ENCODE results near the gene PRELP.
"Not testable (repeated sequence)": the region's sequence is repeated elsewhere in the genome, so short reads cannot be mapped to it uniquely, and the experiment has no call there.

PRELP gene

DNA sequence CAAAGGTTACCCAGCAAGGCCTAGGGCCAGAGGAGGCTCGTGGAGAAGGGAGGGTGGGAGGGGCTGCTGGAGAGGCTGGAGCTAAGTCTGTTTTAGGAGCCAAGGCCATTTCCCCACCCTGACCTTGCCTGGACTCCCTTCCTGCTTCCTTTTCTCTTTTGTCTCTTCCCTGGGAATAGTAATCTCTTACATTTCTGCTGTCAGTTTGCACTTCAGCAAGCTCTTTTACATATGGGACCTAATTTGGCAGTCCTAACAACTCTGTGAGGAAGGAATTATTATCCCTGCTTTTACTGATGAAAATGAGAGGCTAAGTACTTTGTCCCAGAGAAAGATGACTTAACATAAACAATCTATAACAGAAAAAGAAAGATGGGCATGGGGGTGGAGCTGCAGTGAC, 32.2 kb downstream of the PRELP start:
- no peak for DNase-seq (ENCODE audit: low spot score)

DNA sequence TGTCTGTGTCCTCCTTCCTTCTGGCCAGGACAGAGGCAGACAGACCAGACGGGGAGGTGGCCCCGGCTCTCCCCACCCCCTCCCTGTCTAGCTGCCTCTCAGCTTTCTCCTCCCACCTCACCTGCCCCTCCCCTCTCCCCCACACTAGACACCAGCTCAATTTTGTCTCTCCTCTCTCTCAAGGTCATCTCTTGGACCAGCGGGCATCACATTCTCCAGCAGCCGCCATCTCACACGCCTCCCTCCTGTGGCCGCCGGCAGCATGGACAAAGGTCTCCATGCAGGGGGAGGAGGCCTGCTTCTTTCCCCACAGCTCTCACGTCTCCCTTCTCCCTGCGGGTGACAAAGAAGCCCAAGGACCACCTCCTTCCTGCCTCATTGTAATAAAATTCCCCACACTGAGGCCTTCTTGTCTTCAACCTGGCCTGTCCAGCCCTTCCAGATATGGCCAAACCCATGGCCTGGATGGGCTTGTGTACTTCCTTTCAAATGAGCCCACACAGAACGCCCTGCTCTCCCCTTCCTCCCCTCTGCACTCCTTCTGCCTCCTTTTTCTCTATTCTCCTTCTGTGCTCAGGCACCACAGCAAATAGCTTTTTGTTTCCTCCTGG, 33.0 kb downstream of the PRELP start:
- DNase-seq (ENCODE audit: low spot score) = no peak

- no peak for DNase-seq (ENCODE audit: low spot score)
Observed at GRCh38 chr1:203509135-203509534, 33.5 kb downstream of the PRELP start.

DNA sequence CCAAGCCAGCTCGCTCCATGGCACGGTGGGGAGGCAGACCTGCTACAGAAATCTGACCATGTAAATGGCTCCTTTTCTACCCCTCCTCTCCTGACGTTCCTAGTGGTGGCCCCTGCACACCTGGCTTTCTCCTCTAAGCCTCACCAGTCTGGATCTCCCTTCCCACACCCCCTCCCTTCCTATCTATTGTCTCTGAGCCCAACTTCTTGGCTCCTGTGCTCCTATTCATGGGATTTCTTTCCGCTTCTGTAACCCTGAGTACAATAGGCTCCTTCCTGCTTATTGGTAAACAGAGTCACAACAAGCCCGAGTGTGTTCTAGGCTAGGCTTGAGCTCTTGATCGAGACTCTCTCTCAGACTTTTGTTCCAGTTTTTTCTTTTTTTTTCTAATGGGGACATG, 35.9 kb downstream of the PRELP start:
- no peak for DNase-seq (ENCODE audit: low spot score)

DNA sequence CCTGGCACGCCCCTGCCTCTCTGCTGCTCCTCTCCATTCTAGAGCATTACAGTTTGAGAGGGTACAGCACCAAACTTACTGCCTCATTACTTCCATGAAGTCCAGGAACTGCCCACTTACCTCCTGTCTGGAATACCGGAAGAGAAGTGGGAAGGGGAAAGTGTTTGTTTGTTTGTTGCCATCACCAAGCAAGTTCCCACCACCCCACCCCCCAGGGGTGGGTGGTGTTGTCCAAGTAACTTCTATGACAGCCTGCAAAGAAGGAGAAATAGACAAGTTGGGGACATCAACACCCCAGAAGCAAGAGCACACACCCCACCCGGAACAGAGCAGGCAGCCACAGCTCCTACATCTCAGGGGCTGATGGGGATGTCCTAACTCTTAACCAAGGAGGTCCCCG, 36.3 kb downstream of the PRELP start:
- no peak for DNase-seq (ENCODE audit: low spot score)

DNA sequence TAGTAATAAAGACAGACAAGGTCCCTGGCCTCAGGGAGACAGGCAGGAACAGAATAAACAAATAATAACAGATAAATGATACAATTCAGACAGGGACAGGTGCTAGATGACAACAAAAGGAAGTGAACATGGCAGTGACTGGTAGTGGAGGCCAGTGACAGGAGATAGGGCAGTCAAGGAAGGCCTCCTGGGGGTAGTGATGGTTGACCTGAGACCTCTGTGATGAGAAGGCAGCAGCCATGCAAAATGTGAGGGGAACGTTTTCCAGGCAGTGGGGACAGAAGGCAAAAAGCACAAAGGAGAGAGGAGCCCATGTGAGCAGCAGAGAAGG, 36.9 kb downstream of the PRELP start:
- DNase-seq (ENCODE audit: low spot score) = no peak

- DNase-seq (ENCODE audit: low spot score) = no peak
Observed at GRCh38 chr1:203512848-203513584, 37.4 kb downstream of the PRELP start.

GRCh38 chr1:203513585-203514031, 38.0 kb downstream of the PRELP start:
- DNase-seq (ENCODE audit: low spot score) = no peak

DNA sequence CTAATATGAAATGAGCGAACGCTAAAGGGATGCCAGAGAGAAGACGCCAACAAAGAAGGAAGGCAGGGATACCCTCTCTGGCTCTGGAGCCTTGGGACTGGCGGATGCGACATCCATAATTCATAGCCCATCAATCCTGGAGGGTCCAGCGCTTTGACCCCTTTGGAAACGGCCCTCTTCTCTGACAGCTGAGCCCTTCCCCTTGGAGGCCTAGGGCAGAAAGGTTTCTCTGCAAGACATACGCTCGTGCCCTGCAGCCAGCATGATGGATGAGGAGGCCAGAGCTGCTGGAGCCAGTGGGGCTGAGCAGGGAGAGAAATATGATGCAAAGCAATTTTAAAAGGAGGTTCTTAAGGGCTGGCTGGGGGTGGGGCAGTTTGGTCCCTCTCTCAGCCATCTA, 40.6 kb downstream of the PRELP start:
- no peak for DNase-seq (ENCODE audit: low spot score)

DNA sequence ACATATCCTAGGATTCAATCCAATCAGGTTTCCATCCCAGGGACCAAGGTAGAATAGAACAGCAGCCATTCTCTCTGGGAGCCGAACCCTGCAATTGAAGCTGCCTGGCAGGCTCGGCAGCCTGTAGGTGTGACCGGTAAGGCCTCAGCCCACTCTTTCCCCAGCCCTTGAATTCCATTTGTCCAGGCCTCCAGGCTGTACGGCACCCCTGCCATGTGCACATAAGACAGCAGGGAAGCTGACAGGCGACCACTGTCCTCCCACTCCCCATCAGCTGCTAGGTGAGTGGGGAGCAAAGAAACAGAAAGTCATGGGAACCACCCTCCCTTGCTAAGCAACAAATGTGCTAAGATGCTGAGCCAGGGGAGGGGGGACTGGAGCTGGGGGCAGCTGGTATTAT, 41.3 kb downstream of the PRELP start:
- no peak for DNase-seq (ENCODE audit: low spot score)

DNA sequence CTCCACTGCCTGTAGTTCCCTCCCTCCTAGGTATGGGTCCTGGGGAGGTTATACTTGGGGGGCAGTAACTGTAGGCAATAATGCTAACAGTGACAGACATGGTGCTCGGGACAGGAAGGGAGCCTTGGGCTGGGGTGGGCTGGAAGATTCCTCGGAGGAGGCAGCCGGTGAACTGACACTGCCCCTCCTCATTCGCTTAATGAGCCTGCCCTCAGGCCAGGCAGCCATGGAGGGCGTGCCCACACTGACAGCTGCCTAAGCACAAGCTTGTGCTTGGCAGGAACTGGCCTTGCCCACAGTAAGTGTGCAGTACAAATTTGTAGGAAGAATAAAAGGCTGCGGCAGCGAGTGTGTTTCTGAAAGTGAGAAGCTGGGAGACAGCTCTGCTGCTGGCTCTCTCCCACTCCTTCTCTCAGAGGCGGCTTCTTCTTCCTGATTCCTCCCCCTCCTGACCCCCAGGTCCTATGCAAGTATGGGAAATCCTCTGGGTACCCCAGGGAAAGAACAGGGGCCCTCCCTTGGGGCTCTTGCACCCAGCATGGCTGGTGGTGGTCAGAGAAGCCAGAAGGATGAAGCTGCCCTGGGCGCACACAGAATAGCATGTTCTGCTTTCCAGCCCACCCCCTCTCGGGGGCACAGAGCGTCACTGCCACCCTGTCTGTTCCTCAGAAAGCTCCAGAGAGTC, 42.0 kb downstream of the PRELP start:
- no peak for DNase-seq (ENCODE audit: low spot score)

DNA sequence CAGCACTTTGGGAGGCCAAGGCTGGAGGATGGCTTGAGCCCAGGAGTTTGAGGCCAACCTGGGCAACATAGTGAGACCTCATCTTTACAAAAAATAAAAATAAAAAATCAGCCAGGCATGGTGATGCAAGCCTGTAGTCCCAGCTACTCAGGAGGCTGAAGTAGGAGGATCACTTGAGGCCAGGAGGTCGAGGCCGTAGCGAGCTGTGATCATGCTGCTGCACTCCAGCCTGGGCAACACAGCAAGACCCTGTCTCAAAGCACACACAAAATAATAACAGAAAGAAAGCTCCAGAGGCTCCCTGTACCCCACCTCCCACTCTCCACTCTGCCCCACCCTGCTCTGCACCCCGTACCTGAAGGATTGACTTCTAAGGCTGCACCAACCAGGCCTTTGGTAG, 42.5 kb downstream of the PRELP start:
- not testable (repeated sequence) for DNase-seq (ENCODE audit: low spot score)

DNA sequence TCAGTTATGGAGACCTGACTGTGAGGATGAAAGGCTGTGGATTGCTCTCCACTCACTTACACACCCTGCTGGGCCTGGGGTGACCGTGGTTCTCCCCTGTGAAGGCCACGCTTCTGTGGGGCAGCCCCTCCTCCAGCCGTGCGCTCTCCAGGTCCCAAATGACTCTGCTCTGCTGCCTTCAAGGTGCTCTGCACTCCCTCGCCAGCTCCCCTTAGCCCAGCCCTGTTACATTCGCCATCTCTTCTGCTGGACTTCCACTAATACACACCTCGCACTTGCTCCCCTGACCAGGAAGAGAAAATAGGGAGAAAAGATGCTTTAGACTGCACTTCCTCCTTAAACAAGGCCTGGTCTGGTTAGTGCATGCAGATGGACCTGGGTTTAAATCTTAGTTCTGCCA, 42.9 kb downstream of the PRELP start:
- no peak for DNase-seq (ENCODE audit: low spot score)

DNA sequence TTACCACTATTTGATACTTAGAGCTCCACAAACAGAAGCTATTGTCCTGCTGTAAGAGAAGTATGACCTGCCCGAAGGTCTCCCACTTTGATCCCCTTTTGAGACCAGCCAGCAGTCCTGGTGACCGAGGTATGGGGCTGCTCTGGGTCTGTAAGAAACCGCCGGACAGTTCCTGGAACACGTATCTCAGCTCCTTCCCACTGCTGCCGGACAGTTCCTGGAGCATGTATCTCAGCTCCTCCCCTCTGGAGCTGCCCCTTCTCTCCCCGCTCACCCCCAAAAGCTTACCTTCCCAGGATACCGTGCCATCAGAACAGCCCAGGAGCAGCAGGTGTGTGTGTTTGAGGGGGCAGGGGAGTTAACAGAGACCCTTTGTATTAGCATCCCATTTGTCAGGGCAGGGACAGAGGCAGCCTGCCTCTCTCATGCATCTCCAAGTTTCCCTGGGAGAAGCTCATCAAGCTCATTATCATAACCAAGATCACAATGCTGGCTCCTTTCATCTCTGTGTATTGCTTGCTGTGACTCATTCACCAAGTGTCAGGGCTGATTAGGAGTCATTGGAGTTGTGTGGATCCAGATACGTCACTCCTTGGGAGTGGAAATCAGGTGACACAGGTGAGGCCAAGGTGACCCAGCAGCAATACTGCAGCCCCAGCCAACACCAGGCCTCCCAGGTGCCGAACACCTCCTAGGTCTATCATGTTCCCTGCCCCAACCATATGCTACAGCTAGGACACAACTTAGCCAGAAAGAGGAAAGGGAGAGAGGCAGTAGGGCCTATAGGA, 43.6 kb downstream of the PRELP start:
- DNase-seq (ENCODE audit: low spot score) = no peak

DNA sequence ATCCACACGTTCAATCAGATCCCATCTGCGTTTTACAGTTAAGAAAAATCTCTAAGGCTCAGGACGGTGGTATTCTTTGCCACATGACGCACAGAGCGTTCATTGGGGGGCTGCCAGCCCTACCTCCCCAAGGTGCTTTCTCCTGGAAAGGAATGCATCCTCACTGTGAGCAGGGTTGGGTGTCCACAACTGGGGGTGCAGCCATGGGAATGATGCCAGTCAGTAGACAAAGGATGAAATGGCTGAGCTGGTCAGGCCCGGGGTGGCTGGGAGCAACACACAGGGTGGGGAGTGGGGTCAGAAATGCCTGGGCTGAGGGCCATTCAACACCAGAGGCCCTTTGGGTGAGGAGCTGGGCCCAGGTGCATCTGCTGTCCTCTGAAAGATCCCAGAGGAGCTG, 44.3 kb downstream of the PRELP start:
- DNase-seq (ENCODE audit: low spot score) = no peak

- no peak for DNase-seq (ENCODE audit: low spot score)
Observed at GRCh38 chr1:203520315-203520714, 44.7 kb downstream of the PRELP start.

DNA sequence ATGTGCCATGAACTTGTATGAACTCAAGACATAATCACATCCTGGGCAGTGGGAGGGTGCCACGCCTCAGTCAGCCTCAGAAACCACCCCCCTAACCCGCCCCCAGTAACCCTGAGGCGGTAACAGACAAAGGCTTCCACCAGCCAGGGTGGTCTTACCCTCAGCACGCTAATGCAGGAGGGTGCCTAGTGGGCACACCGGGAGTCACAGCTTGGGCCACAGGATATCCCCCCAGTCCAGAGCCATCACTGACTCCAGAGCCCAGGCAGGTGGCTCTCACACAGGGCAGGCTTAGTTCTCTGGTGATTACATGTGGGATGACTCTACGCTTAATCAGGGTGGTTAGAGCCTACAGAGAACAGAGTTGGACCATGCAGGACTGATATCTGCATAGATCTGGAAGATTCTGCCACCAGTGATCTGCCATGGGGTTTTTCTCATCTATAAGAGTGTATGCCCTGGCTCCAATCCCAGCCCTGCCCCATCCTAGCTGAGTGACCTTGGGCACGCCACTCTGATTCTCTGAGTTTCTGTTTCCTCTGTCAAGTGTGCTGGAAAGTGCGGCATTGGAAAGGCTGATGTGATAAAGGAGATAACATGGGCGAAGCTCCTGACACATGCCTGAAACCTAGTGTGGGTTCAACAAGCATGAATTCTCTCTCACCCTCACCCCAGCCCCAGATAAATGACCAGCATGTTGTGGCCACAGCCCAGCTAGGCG, 45.6 kb downstream of the PRELP start:
- DNase-seq (ENCODE audit: low spot score) = no peak

DNA sequence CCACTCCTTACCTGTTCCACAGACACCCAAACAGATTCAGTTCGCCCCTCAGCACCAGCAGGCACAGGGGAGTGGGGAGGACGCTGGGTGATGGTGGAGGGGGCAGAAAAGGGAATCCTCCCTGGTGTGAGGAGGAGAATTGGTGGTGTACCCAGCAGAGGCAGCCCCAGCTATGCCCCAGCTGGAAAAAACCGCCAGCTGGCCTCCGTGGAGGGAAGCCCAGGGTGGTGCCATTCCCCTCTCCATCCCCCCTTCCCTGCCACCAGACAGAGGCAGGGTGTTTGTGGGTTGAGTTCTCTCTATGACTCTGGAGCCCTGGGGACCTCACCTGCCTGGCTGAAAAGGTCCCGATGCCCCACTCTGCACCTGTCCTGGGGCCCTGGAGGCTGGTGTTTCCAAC, 46.2 kb downstream of the PRELP start:
- DNase-seq (ENCODE audit: low spot score) = no peak

DNA sequence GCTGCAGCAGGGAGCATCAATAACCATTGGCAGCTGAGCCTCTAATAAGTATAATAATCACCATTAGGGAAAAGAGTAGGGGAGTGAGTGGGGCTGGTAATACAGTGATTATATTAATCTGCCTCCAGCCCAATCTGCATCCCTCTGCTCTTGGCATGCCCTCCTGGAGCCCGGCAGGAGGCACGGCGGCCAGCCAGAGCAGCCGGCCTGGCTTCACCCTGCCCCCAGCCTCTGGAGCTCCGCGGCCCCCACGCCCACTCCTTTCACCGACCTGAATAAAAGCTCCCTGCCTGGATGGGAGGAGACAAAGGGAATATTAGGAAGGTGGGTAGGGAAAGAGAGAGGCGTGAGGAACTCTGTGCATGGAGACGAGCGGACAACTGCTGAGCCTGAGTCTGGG, 46.6 kb downstream of the PRELP start:
- DNase-seq (ENCODE audit: low spot score) = no peak

DNA sequence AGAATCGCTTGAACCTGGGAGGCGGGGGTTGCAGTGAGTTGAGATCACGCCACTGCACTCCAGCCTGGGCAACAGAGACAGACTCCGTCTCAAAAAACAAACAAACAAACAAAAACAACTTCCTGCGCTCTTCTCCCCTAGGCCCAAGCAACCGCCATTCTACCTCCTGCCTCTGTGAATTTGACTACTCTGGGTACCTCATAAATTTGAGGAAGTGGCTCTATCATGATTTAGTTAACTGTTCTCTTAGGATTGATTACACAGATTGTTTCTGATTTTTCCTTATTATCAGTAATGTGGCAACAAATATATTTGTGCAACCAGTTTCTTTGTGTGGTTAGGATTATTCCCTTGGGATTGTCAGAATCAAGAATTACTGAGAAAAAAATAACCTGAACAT, 48.1 kb downstream of the PRELP start:
- DNase-seq (ENCODE audit: low spot score) = no peak

GRCh38 chr1:203524152-203524551, 48.5 kb downstream of the PRELP start:
- DNase-seq (ENCODE audit: low spot score) = no peak

DNA sequence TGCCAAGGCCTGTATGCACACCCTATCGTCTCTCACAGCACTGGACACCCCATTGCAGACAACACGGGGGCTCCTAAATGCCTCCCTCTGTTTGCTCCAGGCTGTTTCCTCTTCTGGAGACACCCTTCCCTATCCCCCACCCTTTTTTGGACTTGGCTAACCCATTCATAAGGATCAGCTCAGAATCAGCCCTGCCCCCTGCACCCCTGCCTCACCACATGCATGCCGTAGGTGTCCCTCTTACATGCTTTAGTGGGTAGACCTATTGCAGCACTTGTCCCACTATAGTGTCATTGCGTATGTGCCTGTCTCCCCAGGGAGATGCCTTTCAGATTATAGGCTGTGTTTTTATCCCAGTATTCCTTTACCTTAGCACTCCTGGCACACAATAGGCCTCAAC, 49.2 kb downstream of the PRELP start:
- DNase-seq (ENCODE audit: low spot score) = no peak

Data from germinal center (tissue), 1 donor.